HFFc6 (cell line): Measurements from ENCODE around the gene EOLA1. TPM values are rescaled to one million over a fixed set of nuclear protein-coding genes. Genes with fewer than 3 reads are reported as not detected.

Source experiments
- DNase-seq: peaks from one replicate; pipeline ENCODE4 v3.0.0-alpha.2; 2018
- H3K27ac Mint-ChIP-seq: 2 replicates; pipeline ENCODE4 v1.8.0; 2020; ENCODE audit warnings: mild to moderate bottlenecking, mixed read lengths
- H3K27me3 Mint-ChIP-seq: 2 replicates; pipeline ENCODE4 v1.8.0; 2021; ENCODE audit warnings: mild to moderate bottlenecking, moderate library complexity, mixed read lengths; ENCODE audit not compliant: insufficient read depth
- H3K36me3 Mint-ChIP-seq: 2 replicates; pipeline ENCODE4 v1.8.0; 2021; ENCODE audit warnings: low read depth, mixed read lengths
- H3K4me1 Mint-ChIP-seq: 2 replicates; pipeline ENCODE4 v1.8.0; 2020; ENCODE audit warnings: low read depth, mixed read lengths
- H3K4me3 Mint-ChIP-seq: 2 replicates; pipeline ENCODE4 v1.8.0; 2020; ENCODE audit warnings: mild to moderate bottlenecking, moderate library complexity, mixed read lengths
- H3K9me3 Mint-ChIP-seq: 2 replicates; pipeline ENCODE4 v1.8.0; 2020; ENCODE audit warnings: mild to moderate bottlenecking, mixed read lengths
- CTCF ChIP-seq: fragments of 200-600 bp; sonication (generic); IDR thresholded peaks from 2 replicates; pipeline ENCODE4 v1.5.0; 2021; ENCODE audit warnings: antibody characterized with exemption, mild to moderate bottlenecking
- total RNA-seq, 6 experiments: library from RNA; stranded (reverse); fragmentation: NEBNext Ultra II Directional; extraction: Animal tissue kit (Norgen Biotek cat#: 25700); gene quantifications; 2 replicates in 1 of 6; 3 replicates in 5 of 6; pipeline ENCODE4 v1.2.3, GENCODE V29; 2021

Gene EOLA1
- total RNA-seq, 6 experiments from 2014 or later, result 11.3 to 15.4 (median 13.6) TPM

GRCh38 chrX:149504226-149504914, 36.4 kb upstream of the EOLA1 start:
- Mint-ChIP-seq H3K27me3 (peaks cover 3% of the 10 kb centered on the region), H3K4me1 (peaks cover 7% of the 10 kb centered on the region), H3K36me3 (no peaks in the 10 kb centered on the region; the same call in 1 of the 2 replicates), H3K9me3 (no peaks in the 10 kb centered on the region), H3K4me3 (peak overlapping the region; percentile 95), H3K27ac (peak overlapping the region; percentile 98)
- no peak for DNase-seq
- peak; percentile 64 for TF ChIP-seq CTCF

- Mint-ChIP-seq H3K36me3 (no peaks in the 10 kb centered on the region; the same call in 1 of the 2 replicates), H3K9me3 (no peaks in the 10 kb centered on the region), H3K27me3 (peaks cover 6% of the 10 kb centered on the region), H3K4me3 (peak within 1 kb of the TSS; percentile 95), H3K4me1 (peaks cover 7% of the 10 kb centered on the region), H3K27ac (peak within 1 kb of the TSS; percentile 98)
- peak; percentile 78 for DNase-seq
- peak; percentile 7; the same call in 1 of the 2 replicates for TF ChIP-seq CTCF
These were observed 35.7 kb upstream of the EOLA1 start, which contains the start of gene IDS for GRCh38 chrX:149504915-149505651. Gene IDS (minus strand): TSS chrX:149505306. CDS start chrX:149505137, 169 bp downstream.

GRCh38 chrX:149505671-149506070, 35.1 kb upstream of the EOLA1 start:
- peak overlapping the region; percentile 36; the same call in 1 of the 2 replicates for H3K27ac Mint-ChIP-seq
- H3K9me3 Mint-ChIP-seq, result no peaks in the 10 kb centered on the region
- no peaks in the 10 kb centered on the region; the same call in 1 of the 2 replicates for H3K36me3 Mint-ChIP-seq
- peaks cover 11% of the 10 kb centered on the region for H3K4me1 Mint-ChIP-seq
- no peak for DNase-seq
- no peak for TF ChIP-seq CTCF
- H3K27me3 Mint-ChIP-seq, result peaks cover 8% of the 10 kb centered on the region
- H3K4me3 Mint-ChIP-seq, result peak overlapping the region; percentile 66; the same call in 1 of the 2 replicates

- H3K27me3 Mint-ChIP-seq, result peaks cover 8% of the 10 kb centered on the region
These were observed 34.5 kb upstream of the EOLA1 start for GRCh38 chrX:149506349-149506748.

GRCh38 chrX:149508467-149508866, 32.3 kb upstream of the EOLA1 start:
- Mint-ChIP-seq H3K9me3 (no peaks in the 10 kb centered on the region), H3K36me3 (no peaks in the 10 kb centered on the region), H3K27me3 (peaks cover 8% of the 10 kb centered on the region), H3K4me3 (no peak overlapping the region), H3K4me1 (peaks cover 19% of the 10 kb centered on the region), H3K27ac (no peak overlapping the region)
- no peak for DNase-seq
- no peak for TF ChIP-seq CTCF

More at GRCh38 chrX:149506349-149506748, 34.5 kb upstream of the EOLA1 start:
- no peak for TF ChIP-seq CTCF
- Mint-ChIP-seq H3K36me3 (no peaks in the 10 kb centered on the region), H3K4me1 (peaks cover 17% of the 10 kb centered on the region), H3K9me3 (no peaks in the 10 kb centered on the region), H3K27ac (no peak overlapping the region), H3K4me3 (no peak overlapping the region)
- DNase-seq, result no peak
